ENCODE results near the gene RPS15.

Gene RPS15

DNA sequence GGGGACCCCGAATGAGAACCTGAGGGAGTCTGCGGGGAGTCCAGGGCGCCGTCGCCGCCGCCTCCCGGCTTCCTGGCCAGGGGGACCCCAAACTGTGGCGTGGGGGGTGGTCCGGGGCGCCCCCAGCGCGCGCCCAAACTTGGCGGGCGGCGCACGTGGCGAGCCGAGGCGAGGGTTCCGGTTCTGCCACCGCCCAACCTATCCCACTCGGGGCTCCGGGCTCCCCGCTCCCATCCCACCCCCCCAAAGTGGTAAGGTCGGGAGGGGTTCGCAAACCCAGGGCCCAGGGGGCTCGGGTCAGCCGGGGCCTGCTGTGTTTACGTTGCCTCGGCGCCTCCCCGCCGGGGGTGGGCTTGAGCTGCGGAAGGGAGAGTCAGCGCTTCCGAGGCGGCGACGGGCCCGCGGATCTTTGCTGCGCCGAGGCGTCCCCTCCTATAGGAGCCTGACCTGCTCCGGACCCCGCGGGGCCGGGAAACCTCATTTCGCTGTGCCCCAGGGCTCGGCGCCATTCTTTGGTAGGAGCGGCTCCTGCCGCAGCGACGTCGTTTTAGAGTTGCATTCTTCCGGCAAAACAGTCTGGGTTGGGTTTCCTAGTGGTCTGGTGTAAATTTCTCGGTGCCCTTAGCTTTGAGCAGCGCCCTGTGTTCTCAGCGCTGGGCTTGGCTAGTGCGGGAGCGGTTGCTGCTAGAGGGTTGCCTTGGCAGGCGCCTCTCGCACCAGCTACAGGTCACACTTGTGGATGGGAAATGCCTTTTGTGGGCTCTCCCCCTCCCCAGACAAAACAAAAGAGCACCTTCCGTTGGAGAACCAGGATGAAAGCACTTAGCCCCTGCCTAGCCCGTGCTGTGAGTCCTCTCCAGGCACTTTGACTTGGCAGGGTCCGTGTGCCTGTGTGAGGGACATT, 29.6 kb upstream of the RPS15 start:
- H3K27me3 ChIP-seq (ENCODE audit: control insufficient read depth, insufficient read depth, low read length) = no peaks in the 10 kb centered on the region
- H3K4me1 ChIP-seq (ENCODE audit: control insufficient read depth, insufficient read depth, low read length) = peaks cover 38% of the 10 kb centered on the region
- no peaks in the 10 kb centered on the region for H3K36me3 ChIP-seq (ENCODE audit: control insufficient read depth, insufficient read depth, low read length)
- H3K4me3 ChIP-seq (ENCODE audit: low read length) = peak overlapping the region; percentile 45
- peak overlapping the region; percentile 87 for H3K9ac ChIP-seq (ENCODE audit: low read length)
- no peaks in the 10 kb centered on the region for H3K9me3 ChIP-seq (ENCODE audit: control insufficient read depth, low read length)

DNA sequence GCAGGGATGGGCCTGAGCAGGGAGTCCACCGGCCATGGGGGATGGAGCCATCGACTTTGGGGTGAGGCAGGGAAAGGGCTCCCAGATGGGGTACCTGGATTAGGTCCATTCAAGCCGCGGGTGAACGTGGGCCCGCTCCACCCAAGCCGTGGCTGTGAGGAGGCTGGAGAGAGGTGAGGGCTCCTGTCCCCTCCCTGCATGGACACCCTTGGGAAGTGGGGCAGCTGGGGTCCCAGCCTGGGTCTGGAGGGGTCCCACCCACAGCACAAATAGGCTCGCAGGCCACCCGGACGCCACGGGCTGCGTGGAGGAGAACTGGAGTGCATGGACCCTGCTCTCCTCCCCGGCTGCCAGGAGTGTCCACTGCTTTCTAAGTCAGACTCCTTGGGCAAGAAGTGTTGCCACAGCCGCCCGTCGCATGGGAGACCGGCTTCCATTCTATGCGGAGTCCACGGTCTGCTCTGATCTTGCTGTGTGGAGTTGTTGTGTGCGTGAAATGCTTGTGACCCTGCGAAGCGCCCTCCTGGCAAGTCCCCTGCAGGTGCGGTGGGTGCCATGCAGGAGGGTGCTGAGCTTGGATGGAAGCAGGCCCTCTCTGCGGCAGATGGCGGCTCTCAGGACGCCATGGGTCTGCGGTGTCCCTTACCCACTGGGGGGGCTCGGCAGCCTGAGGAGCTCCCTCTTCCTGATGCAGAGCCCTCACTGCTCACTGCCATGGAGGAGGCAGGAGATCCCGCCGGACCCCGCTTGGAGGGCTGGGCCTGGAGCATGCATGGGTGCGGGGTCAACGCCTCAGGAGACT, 28.8 kb upstream of the RPS15 start:
- peaks cover 38% of the 10 kb centered on the region for H3K4me1 ChIP-seq (ENCODE audit: control insufficient read depth, insufficient read depth, low read length)
- H3K36me3 ChIP-seq (ENCODE audit: control insufficient read depth, insufficient read depth, low read length) = no peaks in the 10 kb centered on the region

DNA sequence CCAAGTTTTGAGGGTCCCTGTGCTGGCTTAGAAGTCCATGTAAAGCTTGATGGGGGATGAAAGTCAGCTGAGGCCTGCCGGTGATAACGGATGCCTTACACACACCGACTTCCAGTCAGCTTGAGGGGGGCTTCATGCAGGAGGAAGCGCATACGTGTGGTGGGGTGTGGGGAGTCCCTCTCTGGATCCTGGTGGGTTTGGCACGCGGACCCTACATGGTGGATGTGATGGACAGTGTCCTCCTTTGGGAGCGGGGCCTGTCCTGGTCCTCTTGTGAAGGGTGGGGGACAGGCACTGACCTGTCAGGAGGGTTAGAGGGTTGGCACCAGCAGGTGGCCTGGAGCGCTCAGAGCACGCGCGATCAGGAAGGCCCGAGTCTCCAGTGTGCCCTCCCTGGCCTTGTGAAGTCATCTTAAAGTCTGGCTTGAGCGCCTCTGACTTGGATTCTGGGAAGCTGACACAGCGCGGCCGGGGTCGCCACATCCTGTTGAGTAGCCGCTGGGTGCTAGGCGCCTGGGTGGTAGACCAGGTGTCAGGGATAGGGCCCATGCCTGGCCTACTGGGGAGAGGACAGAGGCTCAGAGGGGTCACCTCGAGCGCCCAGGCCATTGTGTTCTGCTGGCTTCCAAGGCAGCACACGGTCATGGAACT, 27.9 kb upstream of the RPS15 start:
- no peaks in the 10 kb centered on the region for H3K27me3 ChIP-seq (ENCODE audit: control insufficient read depth, insufficient read depth, low read length)
- H3K9me3 ChIP-seq (ENCODE audit: control insufficient read depth, low read length) = no peaks in the 10 kb centered on the region
- no peak overlapping the region for H3K4me3 ChIP-seq (ENCODE audit: low read length)
- H3K36me3 ChIP-seq (ENCODE audit: control insufficient read depth, insufficient read depth, low read length) = no peaks in the 10 kb centered on the region
- H3K4me1 ChIP-seq (ENCODE audit: control insufficient read depth, insufficient read depth, low read length) = peaks cover 44% of the 10 kb centered on the region
- H3K9ac ChIP-seq (ENCODE audit: low read length) = peak overlapping the region; percentile 34

More for the DNA sequence above, 28.8 kb upstream of the RPS15 start:
- Histone ChIP-seq H3K9ac (ENCODE audit: low read length) (peak overlapping the region; percentile 87), H3K27me3 (ENCODE audit: control insufficient read depth, insufficient read depth, low read length) (no peaks in the 10 kb centered on the region), H3K9me3 (ENCODE audit: control insufficient read depth, low read length) (no peaks in the 10 kb centered on the region), H3K4me3 (ENCODE audit: low read length) (peak overlapping the region; percentile 45)

DNA sequence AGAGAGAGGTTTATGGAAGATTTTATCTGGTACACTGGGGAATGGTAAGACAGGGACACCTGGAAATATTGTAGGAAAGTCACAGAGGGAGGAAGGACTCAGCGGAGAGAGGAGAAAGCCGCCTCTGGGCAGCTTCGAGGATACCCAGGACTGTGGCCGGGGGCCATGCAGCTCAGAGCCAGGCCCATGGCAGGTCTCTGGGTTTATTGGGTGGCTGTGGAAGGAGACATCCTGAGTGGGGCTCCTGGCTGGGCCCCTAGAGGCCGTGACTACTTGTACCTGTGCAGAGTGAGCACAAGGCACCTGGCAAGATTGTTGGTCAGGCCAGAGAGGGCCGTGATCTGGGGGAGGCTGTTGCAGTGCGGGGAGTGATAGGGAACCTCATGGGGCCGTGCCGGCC, 27.4 kb upstream of the RPS15 start:
- H3K27me3 ChIP-seq (ENCODE audit: control insufficient read depth, insufficient read depth, low read length) = no peaks in the 10 kb centered on the region
- peak overlapping the region; percentile 15 for H3K9ac ChIP-seq (ENCODE audit: low read length)
- no peaks in the 10 kb centered on the region for H3K9me3 ChIP-seq (ENCODE audit: control insufficient read depth, low read length)
- H3K4me3 ChIP-seq (ENCODE audit: low read length) = no peak overlapping the region
- H3K36me3 ChIP-seq (ENCODE audit: control insufficient read depth, insufficient read depth, low read length) = no peaks in the 10 kb centered on the region
- peaks cover 49% of the 10 kb centered on the region for H3K4me1 ChIP-seq (ENCODE audit: control insufficient read depth, insufficient read depth, low read length)

DNA sequence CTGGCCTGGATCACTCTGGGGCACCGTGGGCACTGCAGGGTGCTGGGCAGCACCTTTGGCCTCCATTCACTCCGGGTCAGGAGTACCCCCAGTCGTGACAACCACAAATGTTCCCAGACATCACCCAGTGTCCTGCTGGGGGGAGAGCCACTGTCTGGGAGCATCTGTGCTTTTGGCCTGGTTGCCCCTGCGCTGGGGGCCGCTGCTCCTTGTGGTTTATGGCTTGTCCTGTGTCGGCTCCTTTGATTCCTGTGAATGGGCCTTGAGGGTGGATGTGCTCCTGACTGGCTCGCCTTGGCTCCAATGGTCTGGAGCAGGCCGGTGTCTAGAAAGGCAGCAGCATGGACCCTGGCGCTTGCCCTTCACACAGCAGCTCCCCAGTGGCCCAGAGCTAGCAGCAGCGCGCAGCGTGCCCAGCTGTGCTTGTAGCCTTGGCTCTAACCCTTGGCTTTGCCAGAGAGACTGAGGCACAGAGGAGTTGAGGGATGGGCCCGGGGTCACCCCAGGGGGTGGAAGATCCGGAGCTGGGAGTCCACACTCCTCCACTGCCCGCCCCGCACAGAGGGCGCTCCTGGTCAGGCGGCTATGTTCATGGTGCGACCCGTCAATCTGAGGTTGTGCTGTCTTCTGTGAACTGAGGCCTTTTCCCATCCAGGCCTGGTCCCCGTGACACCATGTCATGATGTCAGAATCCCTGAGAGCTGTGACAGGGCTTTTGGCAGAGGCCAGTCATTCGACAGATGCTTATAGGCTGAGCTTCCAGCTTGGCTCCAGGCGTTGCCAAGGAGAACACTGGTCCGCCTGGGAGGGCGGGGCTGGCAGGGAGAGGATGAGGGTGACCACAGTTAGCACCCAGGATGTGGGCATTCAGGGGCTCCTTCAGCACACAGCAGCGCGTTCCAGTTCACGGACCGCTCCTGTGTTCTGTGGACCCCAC, 26.7 kb upstream of the RPS15 start:
- Histone ChIP-seq H3K36me3 (ENCODE audit: control insufficient read depth, insufficient read depth, low read length) (no peaks in the 10 kb centered on the region), H3K9ac (ENCODE audit: low read length) (peak overlapping the region; percentile 1), H3K4me1 (ENCODE audit: control insufficient read depth, insufficient read depth, low read length) (peaks cover 57% of the 10 kb centered on the region), H3K4me3 (ENCODE audit: low read length) (no peak overlapping the region), H3K27me3 (ENCODE audit: control insufficient read depth, insufficient read depth, low read length) (no peaks in the 10 kb centered on the region), H3K9me3 (ENCODE audit: control insufficient read depth, low read length) (no peaks in the 10 kb centered on the region)

DNA sequence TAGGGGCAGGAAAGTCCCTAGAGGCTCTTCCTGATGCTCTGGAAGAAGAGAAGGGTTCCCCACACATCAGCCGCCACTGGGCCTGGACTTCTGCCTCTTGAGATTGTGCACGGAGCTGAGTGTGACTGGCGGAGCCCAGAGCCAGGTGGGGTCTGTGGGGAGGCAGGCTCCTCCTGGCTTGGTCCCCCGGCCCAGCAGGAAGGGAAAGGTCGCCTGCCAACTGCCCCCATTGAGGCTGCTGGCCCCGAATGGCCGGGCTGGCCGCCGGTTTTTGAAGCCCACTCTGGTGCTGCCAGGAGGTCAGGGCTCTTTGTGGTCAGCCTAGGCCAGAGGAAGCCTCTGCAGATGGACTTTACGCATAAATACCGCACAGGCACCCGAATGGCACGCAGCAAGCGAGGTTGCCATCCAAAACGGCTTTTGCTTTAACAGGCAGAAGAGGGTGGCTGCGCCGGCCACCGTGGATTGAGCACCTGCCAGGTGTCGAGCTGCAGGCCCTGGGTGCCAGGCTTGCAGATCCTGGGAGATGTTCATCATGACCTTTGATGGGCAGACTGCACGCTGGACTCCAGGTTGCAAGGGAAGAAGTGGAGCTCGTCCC, 25.8 kb upstream of the RPS15 start:
- H3K4me1 ChIP-seq (ENCODE audit: control insufficient read depth, insufficient read depth, low read length) = peaks cover 66% of the 10 kb centered on the region
- H3K36me3 ChIP-seq (ENCODE audit: control insufficient read depth, insufficient read depth, low read length) = no peaks in the 10 kb centered on the region
- no peaks in the 10 kb centered on the region for H3K9me3 ChIP-seq (ENCODE audit: control insufficient read depth, low read length)
- no peaks in the 10 kb centered on the region for H3K27me3 ChIP-seq (ENCODE audit: control insufficient read depth, insufficient read depth, low read length)
- H3K4me3 ChIP-seq (ENCODE audit: low read length) = no peak overlapping the region
- H3K9ac ChIP-seq (ENCODE audit: low read length) = no peak overlapping the region

DNA sequence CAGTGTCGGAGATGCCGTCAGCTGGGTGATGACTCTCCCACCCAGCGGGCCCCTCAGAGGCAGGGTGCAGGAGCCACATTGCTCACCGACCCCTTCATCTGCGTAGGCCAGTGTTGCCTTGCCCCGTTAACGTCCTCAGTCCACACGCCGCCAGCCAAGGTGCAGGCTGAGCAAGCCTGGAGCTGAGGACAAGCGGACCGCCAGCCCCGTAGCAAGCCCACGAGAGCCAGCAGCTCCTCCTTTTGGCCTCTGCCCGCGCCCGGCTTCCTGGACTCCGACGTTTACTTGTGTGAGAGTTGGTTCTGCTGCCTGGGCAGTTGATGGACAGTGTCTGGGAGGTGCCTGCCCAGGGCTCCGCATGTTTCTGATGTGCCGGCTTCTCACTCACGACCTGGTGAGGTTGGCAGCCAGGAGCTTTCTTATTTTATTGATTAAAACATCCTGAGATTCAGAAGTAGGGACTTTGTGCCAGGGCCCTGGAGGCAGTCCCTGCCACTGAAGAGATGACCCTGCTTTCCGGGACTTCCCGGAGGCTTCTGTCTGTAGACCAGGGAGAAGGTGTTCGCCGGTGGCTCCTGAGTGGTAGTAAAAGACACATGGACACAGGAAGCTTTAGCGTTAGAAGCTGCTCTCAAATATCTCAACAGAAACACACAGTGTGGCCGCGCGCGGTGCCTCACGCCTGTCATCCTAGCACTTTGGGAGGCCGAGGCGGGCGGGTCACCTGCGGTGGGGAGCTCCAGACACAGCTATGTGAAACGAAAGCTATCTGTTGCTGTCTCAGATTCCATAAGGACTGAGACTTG, 25.0 kb upstream of the RPS15 start:
- Histone ChIP-seq H3K4me1 (ENCODE audit: control insufficient read depth, insufficient read depth, low read length) (peaks cover 72% of the 10 kb centered on the region), H3K36me3 (ENCODE audit: control insufficient read depth, insufficient read depth, low read length) (no peaks in the 10 kb centered on the region), H3K9ac (ENCODE audit: low read length) (no peak overlapping the region), H3K4me3 (ENCODE audit: low read length) (no peak overlapping the region), H3K27me3 (ENCODE audit: control insufficient read depth, insufficient read depth, low read length) (no peaks in the 10 kb centered on the region), H3K9me3 (ENCODE audit: control insufficient read depth, low read length) (no peaks in the 10 kb centered on the region)

DNA sequence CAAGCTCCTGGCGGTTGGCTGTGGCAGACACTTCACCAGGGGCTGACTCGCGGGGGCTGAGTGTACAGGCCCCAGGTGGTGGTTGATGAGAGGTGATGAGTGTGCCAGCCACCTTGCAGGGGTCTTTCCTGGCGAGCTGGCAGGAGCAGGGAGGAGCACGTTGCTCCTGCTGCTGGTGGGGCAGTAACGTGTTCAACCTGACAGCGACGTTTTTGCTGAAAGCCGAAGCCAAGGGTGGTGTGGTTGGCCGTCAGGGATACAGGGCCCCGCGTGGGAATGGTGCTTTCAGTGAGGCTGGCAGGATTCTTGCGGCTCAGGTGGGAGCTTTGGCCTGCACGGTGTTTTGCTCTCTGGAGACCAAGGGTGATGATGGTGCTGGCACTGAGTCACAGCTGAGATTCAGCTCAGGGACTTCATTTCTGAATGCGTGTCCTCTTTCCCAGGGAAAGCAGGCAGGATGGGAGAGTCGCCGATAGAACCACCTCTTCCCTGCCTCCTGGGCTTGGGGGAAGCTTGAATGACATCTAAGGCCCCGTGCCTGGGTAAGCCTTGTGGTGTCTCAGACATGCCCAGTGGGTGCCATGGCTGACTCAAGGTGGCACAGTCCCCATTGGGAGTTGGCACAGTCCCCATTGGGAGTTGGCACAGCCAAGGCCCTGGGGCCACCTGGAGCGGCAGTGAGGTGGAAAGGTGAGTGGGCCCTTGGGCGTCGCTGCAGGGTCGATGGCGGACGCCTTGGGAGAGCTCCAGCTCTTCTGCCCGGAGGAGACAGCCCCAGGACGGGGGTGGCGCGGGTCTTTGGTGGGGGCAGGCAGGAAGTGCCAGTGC, 22.0 kb upstream of the RPS15 start:
- H3K9ac ChIP-seq (ENCODE audit: low read length) = peak overlapping the region; percentile 54
- no peaks in the 10 kb centered on the region for H3K9me3 ChIP-seq (ENCODE audit: control insufficient read depth, low read length)
- no peak overlapping the region for H3K4me3 ChIP-seq (ENCODE audit: low read length)
- H3K4me1 ChIP-seq (ENCODE audit: control insufficient read depth, insufficient read depth, low read length) = peaks cover 53% of the 10 kb centered on the region
- no peaks in the 10 kb centered on the region for H3K27me3 ChIP-seq (ENCODE audit: control insufficient read depth, insufficient read depth, low read length)
- H3K36me3 ChIP-seq (ENCODE audit: control insufficient read depth, insufficient read depth, low read length) = peaks cover 3% of the 10 kb centered on the region

DNA sequence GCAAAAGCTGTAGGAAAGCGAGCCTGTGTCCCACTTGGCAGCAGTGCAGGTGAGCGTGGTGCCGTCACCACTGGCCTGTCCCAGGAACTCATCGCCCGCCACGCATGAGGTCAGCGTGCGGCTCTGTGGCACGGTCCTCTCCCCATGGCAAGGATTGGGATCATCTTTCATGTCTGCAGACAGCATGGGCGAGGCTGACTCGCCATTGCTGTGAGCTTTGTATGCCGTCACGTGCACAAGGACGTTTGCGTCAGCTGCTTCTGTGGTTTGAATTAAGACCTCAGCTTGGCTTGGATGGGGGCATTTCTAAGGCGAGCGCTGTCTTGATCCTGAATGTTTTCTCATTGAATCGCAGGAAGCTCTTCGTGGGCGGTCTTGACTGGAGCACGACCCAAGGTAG, 21.1 kb upstream of the RPS15 start:
- Histone ChIP-seq H3K4me1 (ENCODE audit: control insufficient read depth, insufficient read depth, low read length) (peaks cover 45% of the 10 kb centered on the region), H3K9me3 (ENCODE audit: control insufficient read depth, low read length) (no peaks in the 10 kb centered on the region), H3K9ac (ENCODE audit: low read length) (no peak overlapping the region), H3K4me3 (ENCODE audit: low read length) (no peak overlapping the region), H3K27me3 (ENCODE audit: control insufficient read depth, insufficient read depth, low read length) (no peaks in the 10 kb centered on the region), H3K36me3 (ENCODE audit: control insufficient read depth, insufficient read depth, low read length) (peaks cover 3% of the 10 kb centered on the region)

All from mucosa of stomach (tissue), 1 donor.